NCI-H524 treated with DMSO at 0.1 percent for 48 hours (cell line): ENCODE results near the gene FBXW8.

ENCODE experiments used
- DNase-seq: peaks from one replicate; lab custom pipeline; 2025; lab: John Stamatoyannopoulos, UW

FBXW8 gene

DNA sequence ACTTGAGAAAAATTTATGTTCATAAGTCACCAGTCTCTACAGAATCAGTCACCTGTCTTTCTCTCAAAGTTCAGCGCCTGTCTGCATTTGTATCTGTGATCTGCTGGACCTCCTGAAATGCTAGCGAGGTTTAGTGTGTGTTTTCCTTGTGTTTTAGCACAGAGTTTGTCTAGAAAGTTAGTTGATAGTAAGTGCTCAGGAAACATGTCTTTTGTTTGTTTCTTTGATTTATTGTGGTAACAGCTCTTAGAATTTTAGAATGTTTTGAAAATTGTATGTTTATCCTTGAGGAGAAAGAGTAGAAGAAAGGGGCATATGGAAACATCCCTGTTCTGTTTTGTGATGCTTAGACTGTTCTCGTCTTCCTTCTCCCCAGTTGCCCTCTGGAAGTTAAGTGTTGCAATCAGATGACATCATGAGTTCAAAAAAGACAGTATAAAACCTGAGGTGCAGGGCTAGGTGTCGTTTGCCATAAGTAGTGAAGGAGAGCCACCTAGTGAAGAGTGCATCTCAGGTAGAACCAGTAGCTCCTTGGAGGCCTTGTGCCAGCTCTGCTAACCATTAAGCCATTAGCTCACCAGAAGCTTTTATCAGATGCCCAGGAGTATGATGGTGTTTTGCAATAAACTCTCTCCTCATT is 44.8 kb downstream of the FBXW8 start:
- no peak for DNase-seq

- no peak for DNase-seq
These were observed 47.9 kb downstream of the FBXW8 start for GRCh38 chr12:116958402-116959197.

GRCh38 chr12:116959198-116959460 is 48.4 kb downstream of the FBXW8 start:
- no peak for DNase-seq

- no peak for DNase-seq
These were observed 49.2 kb downstream of the FBXW8 start for GRCh38 chr12:116959845-116960514.

- no peak for DNase-seq
These were observed 51.4 kb downstream of the FBXW8 start for GRCh38 chr12:116962197-116962596.

GRCh38 chr12:116962783-116963356 is 52.1 kb downstream of the FBXW8 start:
- DNase-seq: no peak

DNA sequence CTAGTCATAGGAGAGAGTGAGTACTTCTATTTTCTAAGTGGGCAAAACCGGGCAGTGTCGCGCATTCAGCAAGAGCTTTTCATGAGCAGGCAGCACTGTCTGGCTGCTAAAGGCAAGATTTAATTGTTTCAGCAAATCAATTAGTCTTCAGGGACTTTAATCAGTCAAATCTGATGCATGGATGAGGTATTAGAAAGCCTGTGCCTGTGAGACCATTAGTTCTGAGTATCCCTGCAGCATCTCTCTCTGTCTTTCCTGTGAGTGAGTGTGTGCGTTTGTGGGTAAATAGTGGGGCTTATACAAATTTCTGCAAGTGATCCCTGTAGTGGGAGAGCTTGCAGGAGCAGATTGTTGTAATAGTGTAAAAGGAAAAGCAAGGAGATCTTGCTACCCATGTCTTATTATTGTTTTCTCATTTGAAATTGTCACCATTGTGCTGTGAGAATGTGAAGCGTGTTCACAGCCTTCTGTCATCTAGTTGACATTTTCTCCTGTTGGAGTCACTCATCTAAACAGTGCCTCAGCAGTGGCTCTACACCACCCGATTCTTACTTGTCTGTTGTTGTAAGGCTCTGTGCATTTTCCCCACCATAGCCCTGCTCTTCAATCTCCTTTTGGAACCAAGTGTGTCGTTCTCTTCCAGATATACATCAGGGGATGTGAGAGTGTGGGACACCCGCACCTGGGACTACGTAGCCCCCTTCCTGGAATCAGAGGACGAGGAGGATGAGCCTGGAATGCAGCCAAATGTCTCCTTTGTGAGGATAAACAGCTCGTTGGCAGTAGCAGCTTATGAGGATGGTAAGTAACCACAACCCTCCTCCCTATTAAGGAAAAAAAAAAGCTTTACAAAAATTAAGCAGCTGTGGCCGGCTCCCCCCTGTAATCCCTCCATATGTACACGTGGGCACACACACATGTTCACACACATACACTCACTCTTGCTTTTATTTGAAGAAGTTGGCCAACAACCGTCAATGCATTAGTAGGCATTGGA is 53.6 kb downstream of the FBXW8 start:
- DNase-seq: peak; percentile 91

- DNase-seq: no peak
These were observed 58.2 kb downstream of the FBXW8 start for GRCh38 chr12:116968986-116969385.

- DNase-seq: peak; percentile 59
These were observed 59.1 kb downstream of the FBXW8 start for GRCh38 chr12:116969615-116970585.

DNA sequence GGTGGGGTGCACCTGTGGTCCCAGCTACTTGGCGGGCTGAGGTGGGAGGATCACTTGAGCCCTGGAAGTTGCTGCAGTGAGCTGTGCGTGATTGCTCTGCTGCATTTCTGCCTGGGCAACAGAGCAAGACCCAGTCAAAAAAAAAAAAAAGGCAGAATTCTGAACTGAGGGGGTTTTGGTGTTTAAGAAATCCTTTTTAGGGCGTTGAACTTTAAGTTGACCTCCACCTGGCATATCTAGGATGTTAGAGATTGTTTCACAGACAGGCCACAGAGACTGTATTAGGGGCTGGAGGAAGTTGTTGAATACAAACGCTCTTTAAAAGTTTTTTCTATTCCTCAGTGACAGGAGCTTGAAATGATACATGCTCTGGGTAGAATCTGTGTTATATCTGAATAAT is 60.5 kb downstream of the FBXW8 start:
- DNase-seq: no peak

- no peak for DNase-seq
These were observed 65.1 kb downstream of the FBXW8 start for GRCh38 chr12:116975779-116976393.

- DNase-seq: no peak
These were observed 67.0 kb downstream of the FBXW8 start for GRCh38 chr12:116977465-116978380.

DNA sequence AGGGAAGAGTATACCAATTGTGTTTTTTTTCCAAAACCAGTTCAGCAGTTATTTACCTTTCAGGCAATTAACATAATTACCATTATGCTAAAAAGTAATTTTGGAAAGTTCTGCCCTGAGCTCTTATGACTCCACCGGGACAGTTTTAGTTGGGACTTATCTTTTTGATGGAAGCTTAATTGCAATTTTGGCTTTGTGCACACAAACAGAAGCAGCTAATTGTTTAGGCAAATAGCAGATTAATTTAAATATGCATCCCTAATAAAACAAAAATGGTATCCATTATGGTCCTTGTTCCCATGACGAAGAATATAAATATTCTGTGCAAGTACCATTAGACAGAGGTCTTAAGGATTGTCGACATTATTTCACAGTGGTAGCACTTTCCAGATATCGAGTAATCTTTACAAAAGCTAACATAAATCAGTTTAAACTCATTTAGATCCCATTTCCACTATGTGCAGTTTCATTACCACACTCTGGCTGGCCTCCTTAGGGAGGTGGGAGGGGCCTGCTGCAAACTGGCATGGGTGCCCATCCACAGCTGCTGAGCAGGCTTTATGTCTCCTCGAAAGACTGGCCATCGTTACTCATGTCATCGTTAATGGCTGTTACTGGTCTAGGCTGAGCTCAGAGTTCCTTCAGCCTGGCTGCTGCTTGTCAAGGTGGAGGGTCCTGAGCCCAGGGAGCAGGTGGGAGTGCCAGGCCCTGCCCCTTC is 68.2 kb downstream of the FBXW8 start:
- no peak for DNase-seq

DNA sequence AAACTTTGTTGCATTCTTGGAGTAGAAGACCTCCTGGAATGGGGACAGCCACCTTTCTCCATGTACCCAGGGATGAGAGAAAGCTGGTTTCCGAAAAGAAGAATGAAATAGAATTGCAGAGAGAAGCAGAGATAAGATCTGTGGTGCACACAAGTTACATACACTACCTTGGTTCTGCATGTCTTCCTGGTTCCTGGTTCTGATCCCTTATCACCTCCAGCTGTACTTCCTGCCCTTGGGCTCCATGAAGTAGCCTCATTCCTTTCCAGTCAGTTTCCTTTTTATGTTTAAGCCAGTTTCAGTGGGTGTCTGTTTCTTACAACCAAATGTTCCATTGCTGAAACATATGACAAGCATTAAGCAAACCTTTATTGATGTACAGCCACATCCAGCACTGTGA is 69.3 kb downstream of the FBXW8 start:
- no peak for DNase-seq

GRCh38 chr12:116982791-116983411 is 72.2 kb downstream of the FBXW8 start:
- DNase-seq: no peak

DNA sequence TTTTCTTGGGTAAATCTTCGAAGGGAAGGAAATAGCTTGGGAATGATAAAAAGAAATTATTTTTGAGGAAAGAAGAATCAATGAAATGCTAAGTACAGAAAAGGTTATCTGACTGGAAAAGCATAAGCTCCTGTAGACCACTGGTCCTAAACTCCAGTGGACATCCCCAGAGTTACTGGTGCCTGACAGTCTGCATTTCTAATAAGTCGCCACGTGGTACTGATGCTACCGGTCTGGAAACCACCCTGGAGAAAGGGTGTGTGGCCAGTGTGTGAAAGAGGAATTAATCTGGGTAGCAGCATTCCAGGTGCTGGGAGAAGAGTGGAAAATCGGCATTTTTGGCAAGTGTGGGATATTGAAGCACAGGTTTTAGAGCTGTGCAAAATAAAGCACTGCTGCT is 73.3 kb downstream of the FBXW8 start:
- no peak for DNase-seq

GRCh38 chr12:116990329-116990728 is 79.6 kb downstream of the FBXW8 start:
- no peak for DNase-seq
